Stimulated activated CD4-positive, alpha-beta T cell treated with anti-CD3 and anti-CD28 coated beads, Interleukin-4, amount 100 ng/mL, for 24 hours (primary cell): ENCODE measurements around the gene PARD3B.
"Not testable (repeated sequence)": the region's sequence is repeated elsewhere in the genome, so short reads cannot be mapped to it uniquely, and the experiment has no call there.

ENCODE experiments used
- DNase-seq: peaks from one replicate; pipeline ENCODE4 v3.0.0-alpha.2; 2020

PARD3B gene

GRCh38 chr2:205456682-205457081 lies 911.4 kb downstream of the PARD3B start:
- DNase-seq, result no peak

GRCh38 chr2:205460217-205460616 lies 914.9 kb downstream of the PARD3B start:
- no peak for DNase-seq

- DNase-seq, result no peak
Observed at GRCh38 chr2:205461169-205461568, 915.9 kb downstream of the PARD3B start.

- no peak for DNase-seq
Observed at GRCh38 chr2:205461678-205462665, 916.7 kb downstream of the PARD3B start.

GRCh38 chr2:205462681-205463345 lies 917.5 kb downstream of the PARD3B start:
- no peak for DNase-seq

GRCh38 chr2:205463466-205464025 lies 918.3 kb downstream of the PARD3B start:
- no peak for DNase-seq

GRCh38 chr2:205464681-205465080 lies 919.4 kb downstream of the PARD3B start:
- no peak for DNase-seq

- no peak for DNase-seq
Observed at GRCh38 chr2:205465791-205466190, 920.5 kb downstream of the PARD3B start.

GRCh38 chr2:205471776-205472175 lies 926.5 kb downstream of the PARD3B start:
- no peak for DNase-seq

- no peak for DNase-seq
Observed at GRCh38 chr2:205473791-205474190, 928.5 kb downstream of the PARD3B start.

- no peak for DNase-seq
Observed at GRCh38 chr2:205474741-205475415, 929.6 kb downstream of the PARD3B start.

- no peak for DNase-seq
Observed at GRCh38 chr2:205475416-205475768, 930.1 kb downstream of the PARD3B start.

GRCh38 chr2:205477016-205477705 lies 931.9 kb downstream of the PARD3B start:
- DNase-seq, result no peak

- DNase-seq, result no peak
Observed at GRCh38 chr2:205481861-205482260, 936.6 kb downstream of the PARD3B start.

- DNase-seq, result no peak
Observed at GRCh38 chr2:205482399-205483081, 937.3 kb downstream of the PARD3B start.

- no peak for DNase-seq
Observed at GRCh38 chr2:205483095-205483494, 937.8 kb downstream of the PARD3B start.

GRCh38 chr2:205484215-205484614 lies 938.9 kb downstream of the PARD3B start:
- no peak for DNase-seq

GRCh38 chr2:205484764-205485163 lies 939.5 kb downstream of the PARD3B start:
- DNase-seq, result no peak

GRCh38 chr2:205493528-205493927 lies 948.3 kb downstream of the PARD3B start:
- not testable (repeated sequence) for DNase-seq

GRCh38 chr2:205494537-205495235 lies 949.4 kb downstream of the PARD3B start:
- no peak for DNase-seq

- DNase-seq, result no peak
Observed at GRCh38 chr2:205495819-205496218, 950.5 kb downstream of the PARD3B start.
